ENCODE results near the gene IL22RA1.

The IL22RA1 gene

DNA sequence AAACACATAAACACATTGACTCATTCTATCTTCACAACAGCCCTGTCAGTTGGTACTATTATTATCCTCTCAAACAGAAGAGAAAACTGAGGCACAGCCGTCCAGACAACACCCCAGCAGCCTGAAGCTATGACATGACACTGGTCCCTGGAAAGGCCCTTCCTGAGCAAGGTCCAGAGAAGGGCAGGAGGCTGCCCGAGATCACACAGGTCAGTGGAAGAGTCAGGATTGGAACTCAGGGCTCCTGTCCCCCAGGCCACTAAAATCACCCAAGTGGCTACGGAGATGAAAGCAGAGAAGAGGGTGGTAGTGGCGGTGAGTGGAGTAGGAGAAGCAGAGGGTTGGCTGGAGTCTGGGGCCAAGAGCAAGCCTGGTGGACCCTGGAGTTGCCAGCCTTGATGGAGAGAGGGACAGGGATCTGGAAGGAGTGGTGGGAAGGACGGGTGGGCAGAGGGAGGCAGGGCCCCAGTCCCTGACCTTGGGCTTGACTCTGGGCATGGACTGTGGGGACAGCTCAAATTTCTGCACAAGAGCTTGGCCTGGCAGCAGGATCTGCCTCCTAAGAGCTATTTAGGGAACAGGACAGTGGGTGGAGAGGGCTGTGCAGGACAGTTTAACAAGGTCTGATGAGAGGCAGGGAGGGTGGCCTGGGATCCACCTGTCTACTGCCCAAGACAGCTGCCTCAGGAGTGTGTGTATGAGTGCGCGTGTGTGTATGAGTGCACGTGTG lies 46.8 kb downstream of the IL22RA1 start:
- DNase-seq (ENCODE audit: low read depth): no peak

DNA sequence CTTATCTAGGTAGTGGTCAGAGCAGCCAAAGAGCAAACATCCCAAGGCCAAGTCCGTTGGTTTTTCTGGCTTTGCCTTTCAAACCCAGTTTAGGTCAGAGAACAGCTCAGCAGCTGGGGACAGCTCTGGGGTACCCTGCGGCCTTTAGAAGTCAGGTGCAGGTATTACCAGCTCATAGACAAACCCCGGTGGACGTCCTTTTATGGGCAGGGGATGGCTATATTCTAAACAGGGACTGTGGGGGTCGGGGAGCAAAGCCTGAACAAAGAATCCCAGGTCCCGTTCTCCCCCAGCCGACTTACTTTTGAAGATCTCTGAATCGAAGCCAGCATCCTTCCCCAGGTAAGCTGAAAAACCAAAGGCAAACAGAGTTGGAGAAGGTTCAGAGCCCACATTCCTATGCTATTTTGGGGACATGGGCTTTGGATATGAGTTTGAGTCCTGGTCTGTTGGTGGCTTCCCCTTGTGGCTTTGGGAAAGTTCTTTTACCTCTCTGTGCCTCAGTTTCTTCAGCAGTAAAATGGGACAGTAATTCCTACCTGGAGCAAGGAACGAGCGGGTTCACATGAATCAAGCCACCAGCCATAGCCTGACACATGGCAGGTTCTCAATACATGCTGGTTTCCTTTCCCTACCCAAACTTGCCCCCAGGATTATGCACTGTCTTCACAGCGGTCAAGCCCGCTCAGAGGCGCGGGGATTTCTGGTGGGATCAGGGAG lies 47.6 kb downstream of the IL22RA1 start:
- DNase-seq (ENCODE audit: low read depth): no peak

DNA sequence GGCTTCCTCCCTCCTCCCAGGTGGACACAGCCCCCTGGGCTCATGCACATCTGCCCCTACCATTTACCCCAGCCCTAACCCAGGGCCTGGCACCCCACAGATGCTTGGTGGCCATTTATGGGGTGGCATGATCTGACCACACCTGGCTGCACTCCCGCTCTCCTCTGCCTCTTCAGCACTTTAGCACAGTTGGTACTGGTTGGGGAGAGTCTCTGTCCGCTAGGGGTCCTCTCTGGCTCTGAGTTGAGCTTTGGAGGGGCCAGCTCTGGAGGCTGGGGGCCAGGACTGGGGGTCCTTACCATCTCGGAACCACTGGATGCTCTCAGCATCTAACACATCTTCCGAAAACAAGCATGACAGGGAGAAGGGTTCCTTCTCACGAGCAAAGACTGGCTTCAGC lies 48.4 kb downstream of the IL22RA1 start:
- DNase-seq (ENCODE audit: low read depth): no peak

DNA sequence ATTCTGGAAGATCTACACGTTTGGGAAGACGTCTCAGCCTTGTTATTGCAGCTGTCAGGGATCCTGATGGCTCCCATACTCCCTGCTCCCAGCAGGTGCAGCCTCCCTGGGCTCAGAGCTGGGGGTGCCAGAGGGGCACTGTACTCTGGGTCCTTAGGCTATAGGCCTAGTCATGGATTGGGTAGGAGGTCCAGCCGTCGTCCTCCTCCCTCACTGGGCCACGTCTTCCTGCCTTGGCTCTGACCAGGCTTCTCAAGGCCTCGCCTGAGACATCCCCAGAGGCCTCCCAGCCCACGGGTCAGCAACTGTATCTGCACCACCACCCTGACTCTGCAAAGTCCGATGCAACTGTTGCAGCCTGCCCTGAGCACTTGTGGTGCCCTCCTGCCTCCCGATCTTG lies 49.2 kb downstream of the IL22RA1 start:
- no peak for DNase-seq (ENCODE audit: low read depth)

DNA sequence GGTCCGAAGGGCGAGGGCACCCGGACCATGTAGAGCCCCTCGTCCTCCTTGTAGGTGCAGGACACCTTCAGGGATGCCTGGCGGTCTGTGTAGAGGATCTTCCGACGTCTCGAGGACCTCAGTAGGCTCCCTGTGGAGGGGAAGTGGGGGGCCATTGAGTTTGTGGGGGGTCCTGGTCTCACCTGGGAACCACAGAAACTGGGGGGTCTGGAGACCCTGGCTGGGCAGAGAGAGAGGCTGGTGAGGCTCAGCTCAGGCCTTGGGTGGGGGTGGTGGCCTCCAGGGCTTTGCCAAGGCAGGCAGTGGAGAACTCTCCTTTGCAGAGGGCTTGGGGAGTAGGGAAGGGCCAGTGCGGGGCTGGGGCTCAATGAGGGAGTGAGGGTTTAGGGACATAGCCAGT lies 50.0 kb downstream of the IL22RA1 start:
- DNase-seq (ENCODE audit: low read depth): no peak

DNA sequence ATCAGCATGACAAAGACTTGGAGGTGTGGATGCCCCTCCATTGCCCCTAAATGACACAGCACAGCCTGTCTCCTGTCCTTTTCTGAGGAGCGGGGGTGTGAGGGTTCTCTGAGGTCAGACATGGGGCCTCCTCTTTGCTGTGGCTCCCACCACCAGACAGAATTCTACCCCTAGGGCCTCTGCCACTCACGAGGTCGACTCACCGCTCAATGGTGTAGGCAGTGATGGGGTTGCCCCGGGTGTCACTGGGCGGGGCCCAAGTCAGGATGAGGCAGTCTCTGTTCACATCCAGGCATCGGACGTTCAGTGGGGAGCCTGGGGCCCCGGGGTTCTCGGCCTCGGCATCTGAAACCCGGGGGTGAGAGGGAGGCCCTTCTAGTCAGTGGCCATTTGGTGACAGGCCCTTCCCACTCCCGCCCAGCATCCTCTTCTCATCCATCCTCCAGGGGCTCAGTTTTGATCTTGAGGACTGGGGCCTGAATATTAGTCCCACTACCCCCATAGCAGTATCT lies 50.9 kb downstream of the IL22RA1 start:
- no peak for DNase-seq (ENCODE audit: low read depth)

DNA sequence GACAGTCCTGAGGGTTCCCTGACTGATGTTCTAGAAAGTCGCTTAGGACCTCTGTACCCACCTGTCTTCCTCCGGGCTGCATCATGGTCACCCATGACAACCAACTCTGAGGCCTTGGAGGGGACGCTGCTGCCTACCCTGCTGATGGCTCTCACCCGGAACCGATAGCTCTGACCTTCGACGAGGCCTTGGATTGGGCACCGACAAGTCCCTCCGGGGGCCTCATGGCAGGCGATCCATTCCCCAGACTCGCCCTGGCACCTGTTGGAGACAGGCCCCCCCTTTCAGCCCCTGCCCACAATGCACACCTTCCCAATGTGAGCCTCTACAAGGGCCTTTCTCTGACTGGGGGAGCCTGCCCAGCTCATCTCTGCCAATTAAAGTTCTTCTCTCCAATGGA lies 52.2 kb downstream of the IL22RA1 start:
- no peak for DNase-seq (ENCODE audit: low read depth)

DNA sequence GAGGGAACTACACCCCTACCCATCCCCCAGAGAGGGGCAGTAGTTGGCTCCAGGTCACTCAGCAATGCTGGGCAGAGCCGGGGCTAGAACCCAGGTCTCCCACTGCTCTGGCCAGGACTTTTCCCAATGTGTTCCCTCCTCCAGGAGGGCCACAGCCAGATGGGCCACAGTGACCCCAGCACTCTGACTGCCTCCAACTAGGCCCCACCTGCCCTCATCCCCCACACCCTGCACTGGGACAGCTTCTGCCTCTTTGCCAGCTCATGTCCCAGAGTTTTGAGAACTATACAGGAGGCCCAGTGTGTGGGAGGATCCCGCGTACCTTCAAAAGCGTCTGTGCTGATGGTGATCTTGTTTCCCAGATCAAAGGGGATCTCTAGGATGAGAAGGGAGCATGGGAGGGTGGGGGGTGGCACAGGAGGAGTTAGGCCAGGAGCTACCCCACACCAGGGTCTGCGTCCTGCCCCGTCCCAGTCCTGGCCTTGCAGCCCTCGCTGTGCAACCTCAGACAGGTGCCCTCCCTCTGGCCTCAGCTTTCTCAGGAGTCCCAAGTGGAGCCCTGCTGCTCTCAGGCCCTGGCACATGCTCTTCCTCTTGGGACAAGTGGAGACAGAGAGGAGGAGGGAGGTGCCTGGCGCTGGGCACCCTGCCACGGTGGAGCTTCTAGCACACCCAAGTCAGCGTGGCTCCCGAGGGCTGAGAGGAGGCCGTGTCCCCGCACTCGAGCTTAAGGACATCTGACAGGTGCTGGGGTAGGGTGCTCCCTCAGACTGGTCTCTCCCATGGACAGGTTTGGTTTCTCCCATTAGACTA lies 53.0 kb downstream of the IL22RA1 start:
- no peak for DNase-seq (ENCODE audit: low read depth)

DNA sequence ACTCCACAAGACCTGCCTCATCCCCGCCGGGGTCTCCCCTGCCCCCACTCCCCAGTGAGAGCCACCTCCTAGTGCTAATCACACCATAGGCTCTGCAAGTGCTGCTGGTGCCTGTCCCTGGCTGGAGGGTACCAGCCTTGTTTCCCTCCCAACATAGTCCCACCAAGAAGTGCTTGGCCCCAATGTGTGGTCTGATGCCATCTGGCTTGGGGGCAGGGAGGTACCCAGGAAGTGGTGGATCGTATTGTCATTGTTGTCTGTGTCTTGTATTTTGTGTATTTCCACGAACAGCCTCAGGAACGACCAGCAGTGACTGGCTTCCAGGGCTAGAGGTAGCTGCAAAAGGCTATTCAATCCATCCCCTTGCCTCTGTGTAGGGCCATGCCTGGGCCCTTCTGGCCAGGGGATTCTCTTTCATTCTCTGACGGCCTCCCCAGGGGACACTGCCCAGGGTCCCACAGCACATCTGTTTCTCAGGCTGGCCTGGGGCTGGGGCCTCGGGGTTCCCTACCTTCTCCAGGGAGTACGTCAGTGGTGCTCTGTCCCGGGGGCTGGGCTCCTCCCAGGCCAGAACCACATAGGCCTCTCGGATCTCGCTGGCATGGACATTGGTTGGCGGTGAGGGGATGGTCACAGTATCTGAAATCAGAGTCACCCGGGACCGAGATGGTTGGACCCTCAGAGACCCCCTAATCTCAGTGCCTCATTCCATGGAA lies 53.8 kb downstream of the IL22RA1 start:
- DNase-seq (ENCODE audit: low read depth): no peak

DNA sequence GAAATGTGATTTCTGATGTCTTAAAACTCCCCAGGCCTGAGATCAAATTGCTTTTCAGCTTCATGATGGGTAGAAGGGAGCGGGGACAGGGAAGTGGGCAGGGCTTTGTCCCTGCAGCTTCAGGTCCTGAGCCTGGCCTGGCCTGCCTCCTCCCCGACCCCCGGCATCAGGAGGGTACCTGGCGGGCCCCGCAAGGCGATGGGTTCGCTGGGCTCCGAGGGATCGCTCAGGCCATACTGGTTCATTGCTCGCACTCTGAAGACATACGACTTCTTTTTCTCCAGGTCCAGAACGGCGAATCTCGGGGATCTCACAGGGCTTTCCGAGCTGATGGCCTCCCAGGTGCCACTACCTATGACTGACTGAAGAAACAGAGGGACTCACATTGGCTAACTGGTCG lies 56.5 kb downstream of the IL22RA1 start:
- DNase-seq (ENCODE audit: low read depth): no peak

DNA sequence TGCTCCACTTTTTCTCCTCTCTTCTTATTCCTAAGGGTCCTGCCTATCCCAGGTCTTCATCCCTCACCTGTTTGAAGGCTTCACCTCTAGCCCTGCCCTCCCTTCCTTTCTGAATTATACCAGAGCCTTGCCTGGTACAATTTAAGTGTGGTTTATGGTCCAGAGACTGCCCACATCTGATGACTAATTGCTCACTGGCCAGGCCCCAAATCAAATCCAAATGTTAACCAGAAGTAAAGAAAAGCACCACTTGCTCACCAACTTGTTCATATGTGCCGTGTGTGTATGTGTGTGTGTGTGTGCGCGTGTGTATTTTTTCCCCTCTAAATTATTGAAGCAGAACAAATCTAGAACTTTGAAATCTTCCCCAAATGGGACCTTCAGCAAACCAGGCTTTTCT lies 57.4 kb downstream of the IL22RA1 start:
- DNase-seq (ENCODE audit: low read depth): no peak

DNA sequence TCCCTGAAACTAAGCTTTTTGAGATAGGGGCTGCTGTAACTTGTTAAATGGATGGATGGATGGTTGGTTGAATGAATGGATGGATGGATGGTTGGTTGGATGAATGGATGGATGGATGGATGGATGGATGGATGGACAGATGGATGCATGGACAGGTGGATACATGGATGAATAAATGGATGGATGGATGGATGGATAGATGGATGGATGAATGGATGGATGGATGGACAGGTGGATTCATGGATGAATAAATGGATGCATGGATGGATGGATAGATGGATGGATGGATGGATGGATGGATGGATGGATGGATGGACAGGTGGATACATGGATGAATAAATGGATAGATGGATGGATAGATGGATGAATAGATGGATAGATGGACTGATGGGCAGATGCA lies 57.9 kb downstream of the IL22RA1 start:
- DNase-seq (ENCODE audit: low read depth): no peak

DNA sequence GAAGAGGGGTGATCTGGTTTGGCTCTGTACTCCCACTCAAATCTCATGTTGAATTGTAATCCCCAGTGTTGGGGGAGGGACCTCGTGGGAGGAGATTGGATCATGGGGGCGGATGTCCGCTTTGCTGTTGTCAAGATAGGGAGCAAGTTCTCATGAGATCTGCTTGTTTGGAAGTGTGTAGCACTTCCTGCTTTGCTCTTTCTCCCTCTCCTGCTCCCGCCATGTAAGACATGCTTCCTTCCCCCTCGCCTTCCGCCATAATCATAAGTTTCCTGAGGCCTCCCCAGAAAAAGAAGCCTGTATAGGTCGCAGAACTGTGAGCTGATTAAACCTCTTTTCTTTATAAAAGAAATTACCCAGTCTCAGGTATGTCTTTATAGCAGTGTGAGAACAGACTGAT lies 58.9 kb downstream of the IL22RA1 start:
- DNase-seq (ENCODE audit: low read depth): no peak

DNA sequence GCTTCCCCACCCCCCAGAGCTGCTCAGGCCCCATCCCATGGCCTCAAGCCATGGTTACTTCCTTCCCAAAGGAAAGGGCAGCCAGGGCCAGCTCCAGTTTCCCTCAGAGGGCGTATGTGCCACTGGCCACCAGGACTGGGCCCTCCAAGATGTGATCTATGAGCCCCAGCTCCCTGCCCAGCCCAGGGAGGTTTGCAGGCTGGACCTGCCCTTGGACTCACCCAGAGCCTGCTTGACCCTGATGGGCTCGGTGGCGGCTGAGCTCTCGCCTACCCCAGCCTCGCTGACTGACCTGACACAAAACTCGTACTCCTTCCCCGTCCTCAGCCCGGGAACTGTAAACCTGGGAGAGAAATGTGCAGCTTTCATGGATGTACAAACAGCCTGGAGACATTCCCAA lies 60.6 kb downstream of the IL22RA1 start:
- no peak for DNase-seq (ENCODE audit: low read depth)

DNA sequence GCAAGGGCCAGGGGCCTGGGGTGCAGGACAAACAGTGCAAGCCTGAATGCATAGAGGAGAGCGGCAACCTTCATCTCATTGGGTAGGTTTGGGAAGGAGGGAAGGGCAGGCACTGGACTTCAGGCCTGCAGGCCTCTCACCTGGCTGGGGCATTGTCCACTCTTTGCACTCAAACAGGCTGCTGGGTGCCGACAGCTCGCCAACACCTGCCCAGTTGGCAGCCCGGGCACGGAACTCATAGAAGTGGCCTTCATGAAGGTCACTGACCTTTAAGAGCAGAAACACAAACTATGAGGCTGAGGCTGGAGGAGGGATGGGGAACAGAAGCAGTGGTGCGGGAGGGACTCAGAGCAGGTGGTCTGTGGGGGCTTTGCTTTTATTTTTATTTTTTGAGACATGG lies 61.8 kb downstream of the IL22RA1 start:
- DNase-seq (ENCODE audit: low read depth): no peak

DNA sequence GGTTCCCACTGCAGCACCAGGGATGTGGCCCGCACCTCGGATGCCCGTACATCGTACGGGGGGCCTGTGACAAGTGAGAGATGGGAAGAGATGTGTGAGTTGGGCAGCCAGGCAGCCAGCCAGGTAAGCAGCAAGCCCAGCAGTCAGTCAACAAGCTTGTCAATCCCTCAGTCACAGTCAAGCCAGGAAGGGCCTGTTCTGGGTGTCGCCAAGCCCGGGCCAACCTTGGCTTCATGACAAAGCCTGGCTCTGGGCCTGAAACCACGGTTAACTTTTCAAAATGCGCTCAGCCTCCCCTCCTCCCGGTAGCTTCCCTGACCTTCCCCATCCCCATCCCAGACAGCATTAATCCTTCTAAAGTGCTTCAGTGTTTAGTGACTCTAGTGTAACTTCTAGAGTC lies 62.8 kb downstream of the IL22RA1 start:
- no peak for DNase-seq (ENCODE audit: low read depth)

DNA sequence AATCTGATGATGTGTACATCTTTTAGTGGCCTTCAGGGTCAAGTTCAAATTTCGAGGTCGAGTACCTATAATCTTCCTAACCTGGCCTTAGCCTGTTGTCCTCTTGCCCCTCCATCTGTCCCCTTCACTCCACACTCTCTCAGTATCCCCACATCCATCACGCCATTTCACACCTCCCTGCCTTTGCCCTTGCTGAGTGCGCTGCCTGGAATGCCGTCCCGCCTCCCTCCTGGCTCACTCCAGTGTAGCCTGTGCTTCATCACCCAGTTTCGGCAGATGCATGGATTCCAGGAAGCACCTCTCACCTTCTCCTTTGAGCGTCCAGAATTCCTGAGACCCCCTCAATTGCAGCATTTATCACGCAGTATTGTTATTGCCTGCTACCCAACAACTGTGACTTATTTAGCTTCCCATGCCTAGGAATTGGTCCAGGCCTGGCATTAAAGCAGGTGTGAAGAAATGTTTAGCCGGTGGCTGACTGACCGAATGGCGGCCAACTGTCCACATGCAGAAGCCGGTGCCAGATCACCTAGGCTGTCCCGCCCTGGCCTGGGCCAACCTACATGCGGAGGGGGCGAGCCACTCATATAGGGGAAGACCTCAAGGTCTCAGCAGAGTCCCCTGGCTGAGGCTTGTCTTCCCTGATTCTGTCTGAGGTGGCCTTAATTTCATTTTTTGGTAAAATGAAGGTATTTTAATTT lies 65.5 kb downstream of the IL22RA1 start:
- DNase-seq (ENCODE audit: low read depth): no peak

DNA sequence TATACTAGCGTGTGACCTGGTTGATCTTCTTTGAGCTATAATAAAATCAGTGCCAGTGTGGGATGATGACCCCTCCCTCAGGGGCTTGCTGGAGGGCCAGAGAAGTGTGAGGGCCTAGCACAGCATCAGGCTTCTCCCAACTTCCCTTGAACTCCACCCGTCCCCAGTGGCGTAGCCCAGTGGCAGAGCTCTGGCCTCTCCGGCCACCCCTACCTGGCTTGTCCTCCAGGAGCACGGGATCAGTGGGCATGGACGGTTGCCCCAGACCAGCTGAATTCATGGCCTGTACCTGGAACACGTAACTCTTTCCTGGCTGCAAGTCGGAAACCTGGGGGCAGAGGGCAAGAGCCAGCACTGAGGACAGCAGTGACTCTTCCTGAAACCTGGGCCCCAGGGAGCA lies 67.0 kb downstream of the IL22RA1 start:
- no peak for DNase-seq (ENCODE audit: low read depth)

DNA sequence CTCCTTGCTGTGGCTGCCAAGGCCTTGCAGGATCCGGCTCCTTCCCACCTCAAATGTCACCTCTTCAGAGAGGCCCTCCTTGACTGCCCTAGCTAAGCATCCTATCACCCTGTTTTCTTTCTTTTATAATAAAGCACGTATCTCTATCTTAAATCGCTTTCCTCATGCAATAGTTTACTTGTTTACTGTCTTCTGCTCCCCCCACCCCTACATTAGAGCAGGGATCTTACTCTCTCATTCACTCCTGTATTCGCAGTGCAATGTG lies 67.4 kb downstream of the IL22RA1 start:
- DNase-seq (ENCODE audit: low read depth): no peak

DNA sequence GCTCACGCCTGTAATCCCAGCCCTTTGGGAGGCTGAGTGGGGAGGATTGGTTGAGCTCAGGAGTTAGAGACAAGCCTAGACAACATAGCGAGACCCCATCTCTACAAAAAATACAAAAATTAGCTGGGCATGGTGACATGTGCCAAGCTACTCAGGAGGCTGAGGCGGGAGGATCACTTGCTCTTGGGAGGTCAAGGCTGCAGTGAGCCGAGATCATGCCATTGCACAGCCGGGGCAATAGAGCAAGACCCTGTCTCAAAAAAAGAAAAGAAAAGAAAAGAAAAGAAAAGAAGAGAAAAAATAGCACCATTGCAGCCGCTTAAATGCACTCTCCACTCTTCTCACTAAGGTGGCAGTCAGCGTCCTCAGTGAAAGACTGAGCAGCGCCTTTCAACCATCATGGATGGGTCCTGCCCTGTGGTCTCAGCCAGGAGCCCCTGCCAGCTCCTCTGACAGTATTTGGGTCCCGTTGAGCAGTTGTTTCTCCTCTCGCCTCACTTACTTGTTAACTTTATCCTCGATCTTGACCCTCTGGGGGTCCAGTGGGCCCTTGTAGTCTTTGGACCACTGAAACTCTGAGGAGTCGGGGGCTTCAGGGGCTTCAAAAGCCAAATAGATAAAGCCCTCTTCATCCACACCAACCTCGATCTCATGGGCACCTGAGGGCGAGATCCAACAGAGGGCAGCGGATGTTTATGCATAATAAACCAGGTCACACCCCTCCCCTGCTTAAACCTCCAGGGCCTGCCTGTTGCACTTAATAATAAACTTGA lies 67.9 kb downstream of the IL22RA1 start:
- DNase-seq (ENCODE audit: low read depth): no peak

DNA sequence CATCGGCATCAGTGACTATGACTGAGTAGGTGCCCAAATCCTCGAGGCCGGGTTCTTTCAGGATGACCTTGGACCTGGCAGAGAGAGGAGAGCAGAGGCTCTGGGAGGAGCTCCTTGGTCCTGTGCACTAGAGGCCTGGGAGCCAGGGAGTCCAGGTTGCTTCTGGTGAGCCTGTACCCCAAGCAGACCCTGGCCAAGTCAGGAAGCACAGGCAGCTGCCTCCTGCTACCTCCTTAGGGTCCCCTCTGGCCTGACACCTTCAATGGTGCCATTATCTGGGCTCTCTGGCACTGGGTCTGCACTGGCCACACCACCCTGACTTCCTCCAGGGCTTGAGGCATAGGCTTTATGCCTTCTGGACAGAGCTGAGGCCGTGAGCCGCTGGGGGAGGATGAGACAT lies 68.7 kb downstream of the IL22RA1 start:
- no peak for DNase-seq (ENCODE audit: low read depth)
